IMR-90 (cell line): ENCODE results near the gene ATP1B1. TPM values are rescaled to one million over a fixed set of nuclear protein-coding genes. Genes with fewer than 3 reads are reported as not detected.

Experiments used
- ATAC-seq: fragments of 200-7000 bp; cut with Tn5 transposase; 2 replicates; pipeline ENCODE4 v1.9.1; 2020; ENCODE audit warnings: low read depth, mild to moderate bottlenecking, moderate library complexity
- BruUV-seq: library from RNA; stranded (reverse); fragments of 400-500 nt; replicated peaks from 2 replicates; lab custom pipeline; 2021; lab: Mats Ljungman, UMichigan
- CTCF ChIA-PET: fragments of 300-600 bp; formaldehyde crosslinking; extraction: SDS; loops from one replicate; lab custom pipeline; 2021; ENCODE audit warnings: antibody characterized with exemption; lab: Yijun Ruan, JAX
- POLR2A ChIA-PET: fragments of 300-600 bp; sonication (Branson Sonifier 250); formaldehyde crosslinking; loops from one replicate; lab custom pipeline; 2022; ENCODE audit warnings: antibody characterized with exemption; ENCODE audit not compliant: unreplicated experiment; lab: Charles Lee
- DNase-seq: peaks from one replicate; pipeline ENCODE4 v3.0.0; 2013
- H2AFZ ChIP-seq: replicated peaks from 2 replicates; pipeline ENCODE3; 2013; ENCODE audit warnings: low read length, mild to moderate bottlenecking; ENCODE audit not compliant: poor library complexity
- H2AK5ac ChIP-seq: 2 replicates; pipeline ENCODE4 v1.6.1; 2013; ENCODE audit warnings: low read depth, low read length, inconsistent platforms
- H2AK9ac ChIP-seq: replicated peaks from 2 replicates; pipeline ENCODE3; 2013; ENCODE audit warnings: mild to moderate bottlenecking, low read depth, low read length, moderate library complexity; ENCODE audit not compliant: poor library complexity
- H2BK120ac ChIP-seq: 2 replicates; pipeline ENCODE4 v1.6.1; 2013; ENCODE audit warnings: low read depth, low read length, inconsistent platforms
- H2BK15ac ChIP-seq: 3 replicates; pipeline ENCODE4 v1.6.1; 2013; ENCODE audit warnings: low read depth, low read length, inconsistent platforms
- H2BK20ac ChIP-seq: 2 replicates; pipeline ENCODE4 v1.6.1; 2013; ENCODE audit warnings: low read depth, mild to moderate bottlenecking, inconsistent platforms, low read length, moderate library complexity
- H2BK5ac ChIP-seq: 2 replicates; pipeline ENCODE4 v1.6.1; 2013; ENCODE audit warnings: mild to moderate bottlenecking, low read depth, low read length, inconsistent platforms; ENCODE audit not compliant: poor library complexity, severe bottlenecking
- H3K14ac ChIP-seq: replicated peaks from 2 replicates; pipeline ENCODE4 v1.6.1; 2013; ENCODE audit warnings: low read depth, low read length, inconsistent platforms
- H3K18ac ChIP-seq: 2 replicates; pipeline ENCODE4 v1.6.1; 2013; ENCODE audit warnings: low read depth, low read length, control low read depth
- H3K23ac ChIP-seq: 2 replicates; pipeline ENCODE4 v1.6.1; 2013; ENCODE audit warnings: low read depth, low read length, inconsistent platforms
- H3K27ac ChIP-seq: 2 replicates; pipeline ENCODE4 v1.5.1; 2013; ENCODE audit warnings: mild to moderate bottlenecking, control low read depth, low read length; ENCODE audit not compliant: insufficient read depth
- H3K27me3 ChIP-seq: 2 replicates; pipeline ENCODE4 v1.6.1; 2013; ENCODE audit warnings: low read length; ENCODE audit not compliant: control insufficient read depth, insufficient read depth
- H3K36me3 ChIP-seq: 2 replicates; pipeline ENCODE4 v1.6.1; 2013; ENCODE audit warnings: low read length, mixed read lengths; ENCODE audit not compliant: control insufficient read depth, insufficient read depth
- H3K4ac ChIP-seq: 2 replicates; pipeline ENCODE4 v1.6.1; 2013; ENCODE audit warnings: low read depth, low read length, inconsistent platforms
- H3K4me1 ChIP-seq: 2 replicates; pipeline ENCODE4 v1.6.1; 2013; ENCODE audit warnings: low read length, mixed read lengths; ENCODE audit not compliant: control insufficient read depth, insufficient read depth
- H3K4me2 ChIP-seq: 2 replicates; pipeline ENCODE4 v1.6.1; 2013; ENCODE audit warnings: low read depth, mild to moderate bottlenecking, control low read depth, low read length, moderate library complexity
- H3K4me3 ChIP-seq: 2 replicates; pipeline ENCODE4 v1.5.1; 2013; ENCODE audit warnings: low read depth, mild to moderate bottlenecking, control low read depth, low read length, moderate library complexity; ENCODE audit not compliant: insufficient read depth
- H3K56ac ChIP-seq: 2 replicates; pipeline ENCODE4 v1.6.1; 2013; ENCODE audit warnings: low read length, inconsistent platforms; ENCODE audit not compliant: insufficient read depth; ENCODE audit errors: extremely low read depth
- H3K79me1 ChIP-seq, 2 experiments: 2 replicates each; pipeline ENCODE4 v1.6.1; 2013; ENCODE audit warnings: low read length in 2 of 2, inconsistent platforms in 1 of 2, low read depth in 1 of 2
- H3K9ac ChIP-seq: 2 replicates; pipeline ENCODE4 v1.6.1; 2013; ENCODE audit warnings: low read depth, low read length, control low read depth
- H3K9me1 ChIP-seq: 2 replicates; pipeline ENCODE4 v1.6.1; 2013; ENCODE audit warnings: low read length, inconsistent platforms; ENCODE audit not compliant: insufficient read depth
- H3K9me3 ChIP-seq: 2 replicates; pipeline ENCODE4 v1.6.1; 2013; ENCODE audit warnings: low read length; ENCODE audit not compliant: control insufficient read depth, insufficient read depth
- H4K20me1 ChIP-seq: 2 replicates; pipeline ENCODE4 v1.6.1; 2013; ENCODE audit warnings: low read length, inconsistent platforms; ENCODE audit not compliant: insufficient read depth
- H4K5ac ChIP-seq: 2 replicates; pipeline ENCODE4 v1.6.1; 2013; ENCODE audit warnings: mild to moderate bottlenecking, low read depth, low read length, control low read depth
- H4K8ac ChIP-seq, 2 experiments: 2 replicates each; pipeline ENCODE4 v1.6.1; 2013; ENCODE audit warnings: low read depth in 2 of 2, low read length in 2 of 2, control low read depth in 1 of 2, inconsistent platforms in 1 of 2
- H4K91ac ChIP-seq: 2 replicates; pipeline ENCODE4 v1.6.1; 2013; ENCODE audit warnings: low read depth, low read length, inconsistent platforms; ENCODE audit not compliant: insufficient read depth
- ELK1 ChIP-seq: fragments of 150-350 bp; IDR thresholded peaks from 2 replicates; pipeline ENCODE4 v1.6.1; 2016; ENCODE audit warnings: low read depth, mild to moderate bottlenecking, low read length, moderate library complexity, borderline replicate concordance
- MAFK ChIP-seq: IDR thresholded peaks from 2 replicates; pipeline ENCODE4 v1.6.1; 2012; ENCODE audit warnings: low read depth, low read length, improper control_type of control experiment
- RFX5 ChIP-seq: IDR thresholded peaks from 2 replicates; pipeline ENCODE4 v1.8.0; 2012; ENCODE audit warnings: low read depth, mild to moderate bottlenecking, low read length, moderate library complexity
- WGBS, 2 experiments: methylation state at CpG; one replicate each; pipeline versions ENCODE4 v1.1.5 to v1.1.7; 2013; ENCODE audit warnings: missing lambda C conversion rate in 2 of 2; ENCODE audit not compliant: insufficient read length in 1 of 2; ENCODE audit errors: extremely low coverage in 2 of 2; 5-methylcytosine and 5-hydroxymethylcytosine counted together
- dilution Hi-C: fragments of 300-500 bp; cut with HindIII; formaldehyde crosslinking; loops from one replicate; pipeline ENCODE4 v1.14.3; 2018; ENCODE audit warnings: low sequenced_read_pairs; ENCODE audit not compliant: unreplicated experiment
- in situ Hi-C: fragments of 300-500 bp; cut with MboI; formaldehyde crosslinking; loops from 3 replicates; pipeline ENCODE4 v1.14.3; 2019; ENCODE audit warnings: low sequenced_read_pairs, inconsistent platforms, mixed read lengths
- intact Hi-C: fragments of 100-400 bp; cut with micrococcal nuclease; formaldehyde crosslinking; loops from 2 replicates; pipeline ENCODE4 v1.10.0; 2022
- polyA plus RNA-seq, 3 experiments: library from polyadenylated mRNA; depleted of rRNA; stranded (reverse); fragments of >200 nt; gene quantifications; 2 replicates each; pipeline ENCODE4 v1.2.3, GENCODE V29; 2012; ENCODE audit warnings: low replicate concordance in 1 of 3
- total RNA-seq: library from RNA; depleted of rRNA; stranded (reverse); fragments of >200 nt; gene quantifications from 2 replicates; pipeline ENCODE4 v1.2.3, GENCODE V29; 2012

ATP1B1 gene
- total and polyA plus RNA-seq, 2 of the 4 experiments (the other 2 are of a cell fraction) = 14.5 to 22.1 TPM

GRCh38 chr1:169132512-169133227 is 26.2 kb downstream of the ATP1B1 start:
- no TSS peak for BruUV-seq
- dilution Hi-C loops = no loop called here

More at GRCh38 chr1:169132512-169133227, 26.2 kb downstream of the ATP1B1 start:
- Histone ChIP-seq H3K18ac (no peak overlapping the region), H3K36me3 (peaks cover 3% of the 10 kb centered on the region; the same call in 1 of the 2 replicates), H2BK120ac (no peak overlapping the region), H2AK5ac (no peak overlapping the region), H3K56ac (no peak overlapping the region), H3K4ac (no peak overlapping the region), H2BK20ac (no peak overlapping the region), H3K27ac (no peak overlapping the region), H3K4me3 (no peak overlapping the region), H3K4me1 (no peaks in the 10 kb centered on the region), H3K9me3 (no peaks in the 10 kb centered on the region), H3K27me3 (no peaks in the 10 kb centered on the region), H3K79me1 (no peaks in the 10 kb centered on the region; a peak in 2 of 4 replicates), H4K91ac (no peak overlapping the region), H2AFZ (no peak overlapping the region), H2BK15ac (no peak overlapping the region), H4K8ac (no peak overlapping the region), H3K14ac (no peak overlapping the region), H3K23ac (no peak overlapping the region), H2BK5ac (no peak overlapping the region), H3K4me2 (no peak overlapping the region), H4K5ac (no peak overlapping the region), H3K9ac (no peak overlapping the region), H2AK9ac (no peak overlapping the region), H3K9me1 (no peaks in the 10 kb centered on the region), H4K20me1 (no peaks in the 10 kb centered on the region)
- intact Hi-C loops = loop anchor here (10.0 kb wide), 1 partner anchor 528 kb away; no protein-coding TSS in a partner anchor
- TF ChIP-seq RFX5 (no peak), MAFK (no peak), ELK1 (no peak)
- DNase-seq (no peak), ATAC-seq (no peak)
- ChIA-PET CTCF (interaction anchor here (0.6 to 1.2 kb wide), 3 partner anchors 619 to 878 kb away, joined by 3 to 7 read pairs (median 3); no protein-coding TSS in a partner anchor), POLR2A (no interaction called here)
- in situ Hi-C loops = no loop called here
- 100% methylated on average over 2 of the region's 4 CpGs; no CpG with 5 or more reads in 1 of the 2 experiments for WGBS, 2 experiments
